ENCODE results near the gene PAPPA. TPM values are rescaled to one million over a fixed set of nuclear protein-coding genes. Genes with fewer than 3 reads are reported as not detected.

The PAPPA gene
- total and polyA plus RNA-seq, 2 of the 8 experiments (the other 6 are each of a cell fraction or from before 2014, with no cell fraction given), result 0.18 to 0.63 TPM

DNA sequence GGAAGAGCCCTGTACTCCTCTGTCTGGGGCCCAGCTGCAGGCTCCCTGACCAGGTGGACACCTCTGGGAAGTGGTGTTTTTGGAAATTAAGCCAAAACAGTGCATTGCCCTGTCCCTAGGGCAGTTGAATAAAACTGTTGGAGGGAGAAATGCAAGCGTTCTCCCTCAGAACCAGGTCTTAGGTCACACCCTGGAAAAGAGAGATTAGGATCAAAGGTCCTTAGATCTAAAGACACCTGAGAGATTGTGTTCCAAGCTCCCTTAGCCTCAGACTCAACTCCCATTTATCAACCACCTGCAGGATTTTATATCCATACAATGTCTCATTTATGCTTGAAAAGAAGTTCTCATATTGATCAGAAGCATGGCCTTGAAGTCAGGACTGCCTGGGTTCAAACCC is 64.8 kb downstream of the PAPPA start:
- no peak overlapping the region for H4K8ac ChIP-seq (ENCODE audit: extremely low read depth, insufficient read depth, low read length)
- no peak overlapping the region for H3K14ac ChIP-seq (ENCODE audit: insufficient read length)
- H4K5ac ChIP-seq (ENCODE audit: insufficient read length, low read depth, low read length), result no peak overlapping the region
- FAIRE-seq, result no peak
- POLR2A ChIA-PET (ENCODE audit: partially characterized antibody), result no interaction called here
- no peaks in the 10 kb centered on the region for H3K79me1 ChIP-seq (ENCODE audit: low read depth, low read length)
- no peak overlapping the region for H2AFZ ChIP-seq (ENCODE audit: low read length)
- H3K18ac ChIP-seq (ENCODE audit: extremely low read depth, low read length), result no peak overlapping the region
- H3K27ac ChIP-seq (ENCODE audit: low read depth, low read length), result no peak overlapping the region
- no peak overlapping the region for H2AK5ac ChIP-seq (ENCODE audit: low read depth, low read length)
- H3K4me3 ChIP-seq (ENCODE audit: extremely low read depth in 1 of 4, insufficient read depth in 2 of 4, low read depth in 3 of 4, low read length in 4 of 4), result no peak overlapping the region
- no peaks in the 10 kb centered on the region for H3K9me3 ChIP-seq (ENCODE audit: insufficient read depth in 2 of 2, low read depth in 1 of 2, low read length in 1 of 2)
- WGBS, 2 experiments (ENCODE audit: extremely low coverage in 1 of 2, insufficient coverage in 1 of 2, insufficient read length in 1 of 2, insufficient replicate concordance in 2 of 2, low coverage in 1 of 2, low lambda C conversion rate in 2 of 2, missing lambda C conversion rate in 1 of 2), result 82% methylated on average over 1 of the region's 1 CpG; no CpG with 5 or more reads in 1 of the 2 experiments
- no peak overlapping the region for H3K56ac ChIP-seq (replicated peaks; ENCODE audit: insufficient read length, low read depth, low read length)
- H4K91ac ChIP-seq (replicated peaks; ENCODE audit: insufficient read length, low read length), result no peak overlapping the region
- H2BK12ac ChIP-seq (ENCODE audit: low read depth, low read length), result no peak overlapping the region
- CTCF ChIA-PET (ENCODE audit: partially characterized antibody), result interaction anchor here (0.8 to 1.5 kb wide), 3 partner anchors 9 to 373 kb away, joined by 3 read pairs; no protein-coding TSS in a partner anchor
- H3K4ac ChIP-seq (replicated peaks; ENCODE audit: insufficient read length, low read depth, low read length), result no peak overlapping the region
- H3K4me1 ChIP-seq (replicated peaks in 1 of 4; ENCODE audit: control insufficient read depth in 3 of 4, insufficient read depth in 4 of 4, low read length in 3 of 4), result no peaks in the 10 kb centered on the region; a peak in 1 of 7 replicates
- H3K4me2 ChIP-seq (ENCODE audit: insufficient read depth in 1 of 2, low read depth in 2 of 2, low read length in 2 of 2), result no peak overlapping the region
- H3K79me2 ChIP-seq (ENCODE audit: control insufficient read depth in 1 of 2, insufficient read depth in 2 of 2, low read length in 2 of 2), result no peaks in the 10 kb centered on the region
- no peak overlapping the region for H3K23ac ChIP-seq (ENCODE audit: insufficient read length)
- no peak overlapping the region for H2BK5ac ChIP-seq (ENCODE audit: low read depth, low read length)
- no peaks in the 10 kb centered on the region for H3K23me2 ChIP-seq (ENCODE audit: low read depth, low read length)
- H2BK15ac ChIP-seq (ENCODE audit: low read length), result no peak overlapping the region
- DNase-seq (ENCODE audit: low read depth in 1 of 2, low spot score in 2 of 2), result no peak
- no peak overlapping the region for H2BK20ac ChIP-seq (ENCODE audit: low read length)
- no peaks in the 10 kb centered on the region for H4K20me1 ChIP-seq (replicated peaks in 1 of 2; ENCODE audit: control insufficient read depth in 1 of 2, insufficient read depth in 2 of 2, low read length in 2 of 2)
- H3K36me3 ChIP-seq (ENCODE audit: control insufficient read depth in 2 of 4, insufficient read depth in 4 of 4, low read length in 3 of 4), result no peaks in the 10 kb centered on the region
- H3K9ac ChIP-seq (replicated peaks in 1 of 4; ENCODE audit: extremely low read depth in 1 of 4, low read depth in 3 of 4, low read length in 3 of 4), result no peak overlapping the region
- no peaks in the 10 kb centered on the region for H3K27me3 ChIP-seq (replicated peaks in 1 of 4; ENCODE audit: control insufficient read depth in 3 of 4, extremely low read depth in 1 of 4, insufficient read depth in 3 of 4, low read length in 3 of 4)
- no peak overlapping the region for H2BK120ac ChIP-seq (replicated peaks; ENCODE audit: low read depth, low read length)
- TF ChIP-seq, protein P1, sequence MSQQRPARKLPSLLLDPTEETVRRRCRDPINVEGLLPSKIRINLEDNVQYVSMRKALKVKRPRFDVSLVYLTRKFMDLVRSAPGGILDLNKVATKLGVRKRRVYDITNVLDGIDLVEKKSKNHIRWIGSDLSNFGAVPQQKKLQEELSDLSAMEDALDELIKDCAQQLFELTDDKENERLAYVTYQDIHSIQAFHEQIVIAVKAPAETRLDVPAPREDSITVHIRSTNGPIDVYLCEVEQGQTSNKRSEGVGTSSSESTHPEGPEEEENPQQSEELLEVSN (IDR thresholded peaks at IDR 0.05), result no peak
- no peak for TF ChIP-seq TAF1 (IDR thresholded peaks at IDR 0.05; ENCODE audit: low read depth, low read length)
- no peak for TF ChIP-seq ZNF274 (IDR thresholded peaks at IDR 0.05; ENCODE audit: borderline replicate concordance, extremely low read depth, low read length)
- TF ChIP-seq EP300 (IDR thresholded peaks at IDR 0.05; ENCODE audit: borderline replicate concordance in 1 of 2, low read depth in 2 of 2, low read length in 2 of 2), result no peak
- TF ChIP-seq, protein P2, sequence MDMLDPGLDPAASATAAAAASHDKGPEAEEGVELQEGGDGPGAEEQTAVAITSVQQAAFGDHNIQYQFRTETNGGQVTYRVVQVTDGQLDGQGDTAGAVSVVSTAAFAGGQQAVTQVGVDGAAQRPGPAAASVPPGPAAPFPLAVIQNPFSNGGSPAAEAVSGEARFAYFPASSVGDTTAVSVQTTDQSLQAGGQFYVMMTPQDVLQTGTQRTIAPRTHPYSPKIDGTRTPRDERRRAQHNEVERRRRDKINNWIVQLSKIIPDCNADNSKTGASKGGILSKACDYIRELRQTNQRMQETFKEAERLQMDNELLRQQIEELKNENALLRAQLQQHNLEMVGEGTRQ (IDR thresholded peaks at IDR 0.05; ENCODE audit: low read length), result no peak
- TF ChIP-seq ASH2L (IDR thresholded peaks at IDR 0.05; ENCODE audit: low read length), result no peak
- no peak for TF ChIP-seq SIN3A (conservative IDR thresholded peaks at IDR 0.05 in 1 of 2, IDR thresholded peaks at IDR 0.05 in 1 of 2; ENCODE audit: low read depth in 1 of 2, low read length in 2 of 2)
- TF ChIP-seq POU5F1 (IDR thresholded peaks at IDR 0.05; ENCODE audit: low read depth, low read length), result no peak
- no peak for TF ChIP-seq SIX5 (IDR thresholded peaks at IDR 0.05; ENCODE audit: low read depth, low read length)
- TF ChIP-seq, protein P3, sequence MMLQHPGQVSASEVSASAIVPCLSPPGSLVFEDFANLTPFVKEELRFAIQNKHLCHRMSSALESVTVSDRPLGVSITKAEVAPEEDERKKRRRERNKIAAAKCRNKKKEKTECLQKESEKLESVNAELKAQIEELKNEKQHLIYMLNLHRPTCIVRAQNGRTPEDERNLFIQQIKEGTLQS (IDR thresholded peaks at IDR 0.05; ENCODE audit: insufficient read depth, low read depth, low read length), result no peak
- TF ChIP-seq HDAC6 (IDR thresholded peaks at IDR 0.05; ENCODE audit: low read depth, low read length), result no peak

Measured in H1 (cell line).